Measurements from ENCODE around the gene EXOSC3.
"Not testable (repeated sequence)": the region's sequence is repeated elsewhere in the genome, so short reads cannot be mapped to it uniquely, and the experiment has no call there.

The EXOSC3 gene

GRCh38 chr9:37775216-37775919 is 9.5 kb downstream of the EXOSC3 start:
- no peak for DNase-seq

GRCh38 chr9:37769995-37770394 is 14.9 kb downstream of the EXOSC3 start:
- no peak for DNase-seq

- DNase-seq, result no peak
Observed at GRCh38 chr9:37769306-37769705, 15.6 kb downstream of the EXOSC3 start.

- DNase-seq, result not testable (repeated sequence)
Observed at GRCh38 chr9:37765263-37765662, 19.6 kb downstream of the EXOSC3 start.

GRCh38 chr9:37761511-37761910 is 23.4 kb downstream of the EXOSC3 start:
- no peak for DNase-seq

GRCh38 chr9:37760416-37761161 is 24.3 kb downstream of the EXOSC3 start:
- DNase-seq, result no peak

- DNase-seq, result no peak
Observed at GRCh38 chr9:37758747-37759146, 26.1 kb downstream of the EXOSC3 start.

- DNase-seq, result peak; percentile 81
Observed at GRCh38 chr9:37753489-37754190, 31.2 kb downstream of the EXOSC3 start, which contains the start of gene TRMT10B. Gene TRMT10B (plus strand): TSS chr9:37753805. CDS start chr9:37761932, 8,127 bp downstream.

GRCh38 chr9:37752642-37753488 is 32.0 kb downstream of the EXOSC3 start:
- DNase-seq, result no peak

- not testable (repeated sequence) for DNase-seq
Observed at GRCh38 chr9:37752112-37752511, 32.8 kb downstream of the EXOSC3 start.

GRCh38 chr9:37751704-37752103 is 33.2 kb downstream of the EXOSC3 start:
- not testable (repeated sequence) for DNase-seq

GRCh38 chr9:37751186-37751585 is 33.7 kb downstream of the EXOSC3 start:
- no peak for DNase-seq

GRCh38 chr9:37749129-37749528 is 35.7 kb downstream of the EXOSC3 start:
- no peak for DNase-seq

- DNase-seq, result peak; percentile 80
Observed at GRCh38 chr9:37747271-37747753, 37.6 kb downstream of the EXOSC3 start.

GRCh38 chr9:37746448-37747270 is 38.2 kb downstream of the EXOSC3 start:
- DNase-seq, result no peak

- DNase-seq, result no peak
Observed at GRCh38 chr9:37745970-37746369, 38.9 kb downstream of the EXOSC3 start.

GRCh38 chr9:37740631-37741328 is 44.1 kb downstream of the EXOSC3 start:
- DNase-seq, result no peak

GRCh38 chr9:37740128-37740527 is 44.7 kb downstream of the EXOSC3 start:
- no peak for DNase-seq

- DNase-seq, result no peak
Observed at GRCh38 chr9:37739222-37739621, 45.6 kb downstream of the EXOSC3 start.

GRCh38 chr9:37732952-37733351 is 51.9 kb downstream of the EXOSC3 start:
- DNase-seq, result no peak

All from OCI-M1 (cell line).